ENCODE data around the gene MYO3B. TPM values are rescaled to one million over a fixed set of nuclear protein-coding genes. Genes with fewer than 3 reads are reported as not detected.

The MYO3B gene
- total and polyA plus RNA-seq, 2 of the 8 experiments (the other 6 are each of a cell fraction or from before 2014, with no cell fraction given): 0.17 to 0.19 TPM

DNA sequence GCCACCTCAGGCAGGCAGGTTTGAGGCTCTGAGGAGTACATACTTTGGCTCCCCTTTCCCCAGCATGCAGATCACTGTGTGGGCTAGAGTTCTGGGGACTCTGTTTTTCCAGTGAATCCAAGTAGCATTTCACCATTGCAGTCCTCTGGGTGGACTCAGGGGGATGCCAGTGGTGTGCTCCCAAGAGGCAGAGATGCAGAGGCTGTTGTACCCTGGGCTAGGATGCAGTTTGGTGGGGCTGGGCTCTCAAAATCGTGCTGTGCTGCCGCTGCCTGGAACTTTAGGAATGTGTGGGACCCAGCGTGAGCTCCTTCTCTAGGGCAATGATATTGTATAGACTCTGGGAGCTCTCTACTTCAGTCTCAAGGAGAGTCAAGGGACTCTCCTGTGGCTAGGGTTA, 104.9 kb downstream of the MYO3B start:
- CTCF ChIA-PET (ENCODE audit: partially characterized antibody): interaction anchor here (0.5 to 1.1 kb wide), 5 partner anchors 13 to 533 kb away, joined by 3 to 4 read pairs (median 3); no protein-coding TSS in a partner anchor
- Histone ChIP-seq H3K23me2 (ENCODE audit: low read depth, low read length) (no peaks in the 10 kb centered on the region), H3K79me1 (ENCODE audit: low read depth, low read length) (no peaks in the 10 kb centered on the region), H3K4ac (replicated peaks; ENCODE audit: insufficient read length, low read depth, low read length) (no peak overlapping the region), H4K20me1 (replicated peaks in 1 of 2; ENCODE audit: control insufficient read depth in 1 of 2, insufficient read depth in 2 of 2, low read length in 2 of 2) (no peaks in the 10 kb centered on the region), H4K8ac (ENCODE audit: extremely low read depth, insufficient read depth, low read length) (no peak overlapping the region), H3K9me3 (ENCODE audit: insufficient read depth in 2 of 2, low read depth in 1 of 2, low read length in 1 of 2) (no peaks in the 10 kb centered on the region), H2BK12ac (ENCODE audit: low read depth, low read length) (no peak overlapping the region), H3K18ac (ENCODE audit: extremely low read depth, low read length) (peak overlapping the region; percentile 53; the same call in 1 of the 2 replicates), H3K23ac (ENCODE audit: insufficient read length) (no peak overlapping the region), H2BK15ac (ENCODE audit: low read length) (no peak overlapping the region), H4K91ac (replicated peaks; ENCODE audit: insufficient read length, low read length) (peak overlapping the region; percentile 87), H2BK5ac (ENCODE audit: low read depth, low read length) (no peak overlapping the region), H3K4me2 (ENCODE audit: insufficient read depth in 1 of 2, low read depth in 2 of 2, low read length in 2 of 2) (no peak overlapping the region), H3K4me3 (ENCODE audit: extremely low read depth in 1 of 4, insufficient read depth in 2 of 4, low read depth in 3 of 4, low read length in 4 of 4) (no peak overlapping the region), H3K14ac (ENCODE audit: insufficient read length) (no peak overlapping the region), H2BK20ac (ENCODE audit: low read length) (no peak overlapping the region), H4K5ac (ENCODE audit: insufficient read length, low read depth, low read length) (no peak overlapping the region), H3K4me1 (replicated peaks in 1 of 4; ENCODE audit: control insufficient read depth in 3 of 4, insufficient read depth in 4 of 4, low read length in 3 of 4) (peaks cover 0 to 4% (median 0%) of the 10 kb centered on the region in 4 experiments; a peak in 2 of 7 replicates), H3K36me3 (ENCODE audit: control insufficient read depth in 2 of 4, insufficient read depth in 4 of 4, low read length in 3 of 4) (no peaks in the 10 kb centered on the region), H3K79me2 (ENCODE audit: control insufficient read depth in 1 of 2, insufficient read depth in 2 of 2, low read length in 2 of 2) (no peaks in the 10 kb centered on the region), H2AFZ (ENCODE audit: low read length) (peak overlapping the region; percentile 87), H3K27me3 (replicated peaks in 1 of 4; ENCODE audit: control insufficient read depth in 3 of 4, extremely low read depth in 1 of 4, insufficient read depth in 3 of 4, low read length in 3 of 4) (no peaks in the 10 kb centered on the region), H3K9ac (replicated peaks in 1 of 4; ENCODE audit: extremely low read depth in 1 of 4, low read depth in 3 of 4, low read length in 3 of 4) (no peak overlapping the region), H2AK5ac (ENCODE audit: low read depth, low read length) (no peak overlapping the region), H3K27ac (ENCODE audit: low read depth, low read length) (no peak overlapping the region), H3K56ac (replicated peaks; ENCODE audit: insufficient read length, low read depth, low read length) (no peak overlapping the region), H2BK120ac (replicated peaks; ENCODE audit: low read depth, low read length) (no peak overlapping the region)
- FAIRE-seq (no peak), DNase-seq (ENCODE audit: low read depth in 1 of 2, low spot score in 2 of 2) (peak in 1 of 2 experiments; percentile 49)
- 23% methylated on average over 3 of the region's 3 CpGs; no CpG with 5 or more reads in 1 of the 2 experiments for WGBS, 2 experiments (ENCODE audit: extremely low coverage in 1 of 2, insufficient coverage in 1 of 2, insufficient read length in 1 of 2, insufficient replicate concordance in 2 of 2, low coverage in 1 of 2, low lambda C conversion rate in 2 of 2, missing lambda C conversion rate in 1 of 2)
- no peak for TF ChIP-seq TCF12 (IDR thresholded peaks at IDR 0.05; ENCODE audit: low read depth, low read length)
- no peak for TF ChIP-seq SP1 (IDR thresholded peaks at IDR 0.05; ENCODE audit: low read depth, low read length)
- peak; percentile 73 for TF ChIP-seq TEAD4 (IDR thresholded peaks at IDR 0.05; ENCODE audit: low read depth, low read length)
- TF ChIP-seq RAD21 (IDR thresholded peaks at IDR 0.05 in 1 of 2, conservative IDR thresholded peaks at IDR 0.05 in 1 of 2; ENCODE audit: low read depth in 2 of 2, low read length in 2 of 2): peak in 1 of 2 experiments; percentile 10; a peak in 2 of 4 replicates
- POLR2A ChIA-PET (ENCODE audit: partially characterized antibody): no interaction called here
